GM23338 (cell line): ENCODE data around the gene ZNF282.

ENCODE experiments used
- CREB1 ChIP-seq: fragments of 250-450 bp; sonication (Bioruptor Pico); IDR thresholded peaks from 2 replicates; pipeline ENCODE4 v1.5.0; 2020; ENCODE audit warnings: low read depth, mild to moderate bottlenecking, moderate library complexity
- EZH2 ChIP-seq: fragments of 200-600 bp; sonication (generic); IDR thresholded peaks from one replicate; pipeline ENCODE4 v1.8.0; 2017; ENCODE audit warnings: antibody characterized with exemption, mild to moderate bottlenecking, low read depth; ENCODE audit not compliant: unreplicated experiment
- EZH2phosphoT487 ChIP-seq: fragments of 200-600 bp; sonication (generic); IDR thresholded peaks from one replicate; pipeline ENCODE4 v1.8.1; 2018; ENCODE audit warnings: antibody characterized with exemption; ENCODE audit not compliant: unreplicated experiment
- JUNB ChIP-seq: IDR thresholded peaks from one replicate; pipeline ENCODE4 v1.6.1; 2016; ENCODE audit warnings: antibody characterized with exemption; ENCODE audit not compliant: unreplicated experiment
- NANOG ChIP-seq: IDR thresholded peaks from 2 replicates; pipeline ENCODE4 v1.6.1; 2016; ENCODE audit warnings: antibody characterized with exemption, borderline replicate concordance
- POLR2AphosphoS5 ChIP-seq: IDR thresholded peaks from 2 replicates; pipeline ENCODE4 v1.6.1; 2016; ENCODE audit warnings: antibody characterized with exemption, low read depth
- TF ChIP-seq, protein P1 (sequence below), 2 experiments: fragments of 200-600 bp in 1 of 2; sonication (generic) in 1 of 2; conservative IDR thresholded peaks; 2 replicates each; pipeline versions ENCODE4 v1.5.1 to v1.6.1; 2016 to 2017; ENCODE audit warnings: antibody characterized with exemption in 2 of 2, low read depth in 2 of 2, mild to moderate bottlenecking in 2 of 2, moderate library complexity in 1 of 2
- TF ChIP-seq, protein P2 (sequence below): IDR thresholded peaks from one replicate; pipeline ENCODE4 v1.6.1; 2018; ENCODE audit warnings: antibody characterized with exemption; ENCODE audit not compliant: unreplicated experiment

DNA sequence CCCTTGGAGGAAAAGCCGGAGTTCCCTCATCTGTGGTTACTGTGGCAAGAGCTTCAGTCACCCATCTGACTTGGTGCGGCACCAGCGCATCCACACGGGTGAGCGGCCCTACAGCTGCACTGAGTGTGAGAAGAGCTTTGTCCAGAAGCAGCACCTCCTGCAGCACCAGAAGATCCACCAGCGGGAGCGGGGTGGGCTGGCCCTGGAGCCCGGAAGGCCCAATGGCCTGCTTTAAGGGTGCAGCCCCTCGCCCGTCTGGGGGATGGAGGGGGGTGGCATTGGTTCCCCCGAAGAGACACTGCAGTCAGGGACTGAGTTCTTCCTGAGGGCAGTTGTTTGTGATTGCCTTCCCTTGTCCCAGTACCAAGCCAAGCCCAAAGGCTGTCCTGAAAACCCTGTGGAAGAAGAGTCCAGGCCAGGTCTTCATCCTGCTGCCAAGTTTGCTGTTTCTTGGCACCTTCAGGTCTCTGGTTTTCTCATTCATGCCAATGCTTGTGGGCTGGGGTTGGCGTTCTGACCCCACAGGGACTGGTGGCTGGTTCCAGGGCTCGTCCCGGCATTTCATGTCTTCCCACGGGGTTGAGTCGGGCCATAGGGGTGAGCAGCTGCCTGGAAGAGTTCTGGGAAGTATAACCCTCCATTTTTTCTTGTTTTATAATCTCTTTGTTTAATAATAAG is 59.0 kb downstream of the ZNF282 start:
- TF ChIP-seq, protein P1, sequence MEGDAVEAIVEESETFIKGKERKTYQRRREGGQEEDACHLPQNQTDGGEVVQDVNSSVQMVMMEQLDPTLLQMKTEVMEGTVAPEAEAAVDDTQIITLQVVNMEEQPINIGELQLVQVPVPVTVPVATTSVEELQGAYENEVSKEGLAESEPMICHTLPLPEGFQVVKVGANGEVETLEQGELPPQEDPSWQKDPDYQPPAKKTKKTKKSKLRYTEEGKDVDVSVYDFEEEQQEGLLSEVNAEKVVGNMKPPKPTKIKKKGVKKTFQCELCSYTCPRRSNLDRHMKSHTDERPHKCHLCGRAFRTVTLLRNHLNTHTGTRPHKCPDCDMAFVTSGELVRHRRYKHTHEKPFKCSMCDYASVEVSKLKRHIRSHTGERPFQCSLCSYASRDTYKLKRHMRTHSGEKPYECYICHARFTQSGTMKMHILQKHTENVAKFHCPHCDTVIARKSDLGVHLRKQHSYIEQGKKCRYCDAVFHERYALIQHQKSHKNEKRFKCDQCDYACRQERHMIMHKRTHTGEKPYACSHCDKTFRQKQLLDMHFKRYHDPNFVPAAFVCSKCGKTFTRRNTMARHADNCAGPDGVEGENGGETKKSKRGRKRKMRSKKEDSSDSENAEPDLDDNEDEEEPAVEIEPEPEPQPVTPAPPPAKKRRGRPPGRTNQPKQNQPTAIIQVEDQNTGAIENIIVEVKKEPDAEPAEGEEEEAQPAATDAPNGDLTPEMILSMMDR (conservative IDR thresholded peaks at IDR 0.05; ENCODE audit: low read depth in 2 of 2): no peak
- TF ChIP-seq JUNB (no peak), POLR2AphosphoS5 (no peak), EZH2phosphoT487 (no peak), NANOG (no peak), EZH2 (no peak), CREB1 (CRISPR knock-in tag) (no peak)
- TF ChIP-seq, protein P2, sequence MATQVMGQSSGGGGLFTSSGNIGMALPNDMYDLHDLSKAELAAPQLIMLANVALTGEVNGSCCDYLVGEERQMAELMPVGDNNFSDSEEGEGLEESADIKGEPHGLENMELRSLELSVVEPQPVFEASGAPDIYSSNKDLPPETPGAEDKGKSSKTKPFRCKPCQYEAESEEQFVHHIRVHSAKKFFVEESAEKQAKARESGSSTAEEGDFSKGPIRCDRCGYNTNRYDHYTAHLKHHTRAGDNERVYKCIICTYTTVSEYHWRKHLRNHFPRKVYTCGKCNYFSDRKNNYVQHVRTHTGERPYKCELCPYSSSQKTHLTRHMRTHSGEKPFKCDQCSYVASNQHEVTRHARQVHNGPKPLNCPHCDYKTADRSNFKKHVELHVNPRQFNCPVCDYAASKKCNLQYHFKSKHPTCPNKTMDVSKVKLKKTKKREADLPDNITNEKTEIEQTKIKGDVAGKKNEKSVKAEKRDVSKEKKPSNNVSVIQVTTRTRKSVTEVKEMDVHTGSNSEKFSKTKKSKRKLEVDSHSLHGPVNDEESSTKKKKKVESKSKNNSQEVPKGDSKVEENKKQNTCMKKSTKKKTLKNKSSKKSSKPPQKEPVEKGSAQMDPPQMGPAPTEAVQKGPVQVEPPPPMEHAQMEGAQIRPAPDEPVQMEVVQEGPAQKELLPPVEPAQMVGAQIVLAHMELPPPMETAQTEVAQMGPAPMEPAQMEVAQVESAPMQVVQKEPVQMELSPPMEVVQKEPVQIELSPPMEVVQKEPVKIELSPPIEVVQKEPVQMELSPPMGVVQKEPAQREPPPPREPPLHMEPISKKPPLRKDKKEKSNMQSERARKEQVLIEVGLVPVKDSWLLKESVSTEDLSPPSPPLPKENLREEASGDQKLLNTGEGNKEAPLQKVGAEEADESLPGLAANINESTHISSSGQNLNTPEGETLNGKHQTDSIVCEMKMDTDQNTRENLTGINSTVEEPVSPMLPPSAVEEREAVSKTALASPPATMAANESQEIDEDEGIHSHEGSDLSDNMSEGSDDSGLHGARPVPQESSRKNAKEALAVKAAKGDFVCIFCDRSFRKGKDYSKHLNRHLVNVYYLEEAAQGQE: no peak
